OCI-LY3 (cell line): ENCODE data around the gene EDRF1.

ENCODE experiments used
- H2AFZ ChIP-seq: fragments of 200-600, 300-600 bp; shearing (Covaris generic); 2 replicates; pipeline ENCODE4 v1.6.0; 2014; ENCODE audit warnings: antibody characterized with exemption, low read depth, low read length
- H3K27ac ChIP-seq: fragments of 200-600, 300-600 bp; sonication (generic); 2 replicates; pipeline ENCODE4 v1.5.1; 2014; ENCODE audit warnings: mild to moderate bottlenecking, low read length, moderate library complexity, mixed read lengths
- H3K27me3 ChIP-seq: fragments of 200-600, 300-600 bp; sonication (generic); 2 replicates; pipeline ENCODE4 v1.6.1; 2014; ENCODE audit warnings: low read depth, low read length, mixed read lengths
- H3K36me3 ChIP-seq: fragments of 200-600, 300-600 bp; sonication (generic); replicated peaks from 2 replicates; pipeline ENCODE3; 2014; ENCODE audit warnings: low read depth, low read length, mixed read lengths
- H3K4me1 ChIP-seq: fragments of 300-600, 200-600 bp; sonication (generic); 2 replicates; pipeline ENCODE4 v1.6.1; 2014; ENCODE audit warnings: low read length, mixed read lengths
- H3K4me2 ChIP-seq: fragments of 200-600, 300-600 bp; sonication (generic); 2 replicates; pipeline ENCODE4 v1.6.1; 2014; ENCODE audit warnings: low read length, mixed read lengths
- H3K4me3 ChIP-seq: fragments of 300-600, 200-600 bp; sonication (generic); 2 replicates; pipeline ENCODE4 v1.5.1; 2014; ENCODE audit warnings: antibody characterized with exemption, mild to moderate bottlenecking, low read length, moderate library complexity
- H3K79me2 ChIP-seq: fragments of 300-600, 200-600 bp; shearing (Covaris generic); 2 replicates; pipeline ENCODE4 v1.6.1; 2014; ENCODE audit warnings: mild to moderate bottlenecking, low read length, mixed read lengths
- H3K9ac ChIP-seq: fragments of 300-600, 200-600 bp; shearing (Covaris generic); 2 replicates; pipeline ENCODE4 v1.6.0; 2014; ENCODE audit warnings: mild to moderate bottlenecking, low read length, moderate library complexity
- H3K9me3 ChIP-seq: fragments of 200-600, 300-600 bp; shearing (Covaris generic); 2 replicates; pipeline ENCODE4 v1.6.1; 2014; ENCODE audit warnings: low read length, mixed read lengths; ENCODE audit not compliant: insufficient read depth
- H4K20me1 ChIP-seq: fragments of 200-600, 300-600 bp; sonication (generic); 2 replicates; pipeline ENCODE4 v1.6.1; 2016; ENCODE audit warnings: low read length, mixed read lengths; ENCODE audit not compliant: insufficient read depth
- CTCF ChIP-seq: fragments of 200-600, 300-600 bp; sonication (generic); IDR thresholded peaks from 2 replicates; pipeline ENCODE4 v1.5.1; 2014; ENCODE audit warnings: antibody characterized with exemption, low read length, low read depth
- EZH2phosphoT487 ChIP-seq: fragments of 200-600 bp; shearing (Covaris generic); IDR thresholded peaks from 2 replicates; pipeline ENCODE4 v1.6.1; 2018; ENCODE audit warnings: antibody characterized with exemption, mixed run types, low read depth

The EDRF1 gene

GRCh38 chr10:125683821-125684220 lies 35.7 kb upstream of the EDRF1 start:
- H3K4me3 ChIP-seq: no peak overlapping the region
- H3K79me2 ChIP-seq: no peaks in the 10 kb centered on the region
- H3K9me3 ChIP-seq: no peaks in the 10 kb centered on the region
- no peaks in the 10 kb centered on the region for H4K20me1 ChIP-seq
- H2AFZ ChIP-seq: no peak overlapping the region
- no peak overlapping the region for H3K4me2 ChIP-seq
- no peak overlapping the region for H3K9ac ChIP-seq
- TF ChIP-seq EZH2phosphoT487: no peak
- no peaks in the 10 kb centered on the region for H3K36me3 ChIP-seq
- H3K27ac ChIP-seq: no peak overlapping the region
- H3K4me1 ChIP-seq: no peaks in the 10 kb centered on the region
- H3K27me3 ChIP-seq: peaks cover 5% of the 10 kb centered on the region; the same call in 1 of the 2 replicates

GRCh38 chr10:125684581-125684980 lies 34.9 kb upstream of the EDRF1 start:
- Histone ChIP-seq H3K4me3 (no peak overlapping the region), H3K79me2 (no peaks in the 10 kb centered on the region), H3K27me3 (peaks cover 5% of the 10 kb centered on the region; the same call in 1 of the 2 replicates), H3K36me3 (no peaks in the 10 kb centered on the region), H3K4me1 (no peaks in the 10 kb centered on the region), H3K9ac (no peak overlapping the region), H3K27ac (no peak overlapping the region), H3K4me2 (no peak overlapping the region), H3K9me3 (no peaks in the 10 kb centered on the region), H2AFZ (no peak overlapping the region), H4K20me1 (no peaks in the 10 kb centered on the region)
- TF ChIP-seq EZH2phosphoT487: no peak
- TF ChIP-seq CTCF: no peak

GRCh38 chr10:125687507-125688185 lies 31.9 kb upstream of the EDRF1 start:
- TF ChIP-seq EZH2phosphoT487: no peak
- no peak for TF ChIP-seq CTCF
- Histone ChIP-seq H3K9me3 (no peaks in the 10 kb centered on the region), H3K4me2 (no peak overlapping the region), H3K4me1 (no peaks in the 10 kb centered on the region), H3K27me3 (no peaks in the 10 kb centered on the region; the same call in 1 of the 2 replicates), H3K4me3 (no peak overlapping the region), H3K27ac (no peak overlapping the region), H4K20me1 (no peaks in the 10 kb centered on the region), H2AFZ (no peak overlapping the region), H3K9ac (no peak overlapping the region), H3K36me3 (no peaks in the 10 kb centered on the region), H3K79me2 (no peaks in the 10 kb centered on the region)

- TF ChIP-seq CTCF (no peak), EZH2phosphoT487 (no peak)
- Histone ChIP-seq H3K9me3 (no peaks in the 10 kb centered on the region), H3K4me3 (no peak overlapping the region), H3K79me2 (no peaks in the 10 kb centered on the region), H3K27me3 (no peaks in the 10 kb centered on the region; the same call in 1 of the 2 replicates), H3K4me1 (no peaks in the 10 kb centered on the region), H3K9ac (no peak overlapping the region), H2AFZ (no peak overlapping the region), H3K4me2 (no peak overlapping the region), H3K36me3 (no peaks in the 10 kb centered on the region), H3K27ac (no peak overlapping the region), H4K20me1 (no peaks in the 10 kb centered on the region)
These were observed 29.4 kb upstream of the EDRF1 start for GRCh38 chr10:125689955-125690569.
